Cardiac muscle cell (in vitro differentiated cells and primary cell): ENCODE results near the gene DAPK1. TPM values are rescaled to one million over a fixed set of nuclear protein-coding genes. Genes with fewer than 3 reads are reported as not detected.
A peak's percentile ranks its signal among the peaks of the same experiment; 100 is the strongest.

Source experiments
- DNase-seq, 2 donors: peaks; one replicate each; pipeline versions ENCODE4 v3.0.0 to v3.0.0-alpha.2; 2010 to 2017; ENCODE audit warnings: low read depth in 1 of 2, low spot score in 1 of 2
- H3K27ac ChIP-seq: fragments of 200-600 bp; sonication (generic); 2 replicates; pipeline ENCODE4 v1.5.1; 2016
- H3K27me3 ChIP-seq: fragments of 200-600 bp; sonication (generic); 2 replicates; pipeline ENCODE4 v1.6.0; 2016; ENCODE audit warnings: control low read depth
- H3K36me3 ChIP-seq: fragments of 200-600 bp; sonication (generic); 2 replicates; pipeline ENCODE4 v1.5.1; 2016; ENCODE audit warnings: control low read depth
- H3K4me1 ChIP-seq: fragments of 200-600 bp; sonication (generic); 2 replicates; pipeline ENCODE4 v1.8.1; 2017; ENCODE audit warnings: low read depth, mild to moderate bottlenecking, mixed run types
- H3K4me3 ChIP-seq: fragments of 200-600 bp; sonication (generic); 2 replicates; pipeline ENCODE4 v1.5.1; 2016; ENCODE audit warnings: mild to moderate bottlenecking
- H3K9me3 ChIP-seq: fragments of 200-600 bp; sonication (generic); 2 replicates; pipeline ENCODE4 v1.5.1; 2017; ENCODE audit warnings: low read depth, mild to moderate bottlenecking, control low read depth
- CTCF ChIP-seq: IDR thresholded peaks from 2 replicates; pipeline ENCODE4 v1.5.1; 2012; ENCODE audit warnings: low read depth, mild to moderate bottlenecking, low read length
- polyA plus RNA-seq: library from polyadenylated mRNA; unstranded; fragments of >200 nt; fragmentation: Nextera tagmentation; extraction: Ambion mirVana; gene quantifications from 2 replicates; pipeline ENCODE4 v1.2.1, GENCODE V29; 2016
- total RNA-seq: library from RNA; depleted of rRNA; stranded (reverse); fragments of >200 nt; gene quantifications from 2 replicates; pipeline ENCODE4 v1.2.3, GENCODE V29; 2016

The DAPK1 gene
- total and polyA plus RNA-seq, 2 experiments from 2014 or later, result 21.0 to 39.6 TPM

DNA sequence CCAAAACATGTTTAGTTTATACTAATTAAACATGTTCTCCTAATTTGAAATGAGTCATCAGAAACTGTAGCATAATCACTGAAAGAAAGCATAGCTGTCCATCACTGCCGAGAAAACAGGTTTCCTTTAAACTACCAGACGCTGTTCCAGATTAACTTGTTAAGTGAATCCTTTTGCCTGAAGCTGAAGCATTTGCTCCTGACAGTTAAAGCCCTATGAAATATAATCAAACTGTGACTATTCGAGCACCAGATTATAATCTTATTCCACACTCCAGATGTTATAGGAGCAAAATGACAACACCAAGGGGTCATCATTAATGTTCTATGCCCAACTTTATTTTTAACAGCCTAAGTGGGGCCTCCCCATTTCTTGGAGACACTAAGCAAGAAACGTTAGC lies 142.3 kb downstream of the DAPK1 start:
- Histone ChIP-seq H3K4me1 (peaks cover 18% of the 10 kb centered on the region), H3K9me3 (no peaks in the 10 kb centered on the region), H3K36me3 (no peaks in the 10 kb centered on the region), H3K4me3 (no peak overlapping the region), H3K27me3 (no peaks in the 10 kb centered on the region), H3K27ac (no peak overlapping the region)
- no peak for TF ChIP-seq CTCF
- no peak for DNase-seq

GRCh38 chr9:87640385-87640795 lies 142.7 kb downstream of the DAPK1 start:
- Histone ChIP-seq H3K4me1 (peaks cover 18% of the 10 kb centered on the region), H3K27me3 (no peaks in the 10 kb centered on the region), H3K4me3 (no peak overlapping the region), H3K9me3 (no peaks in the 10 kb centered on the region), H3K36me3 (no peaks in the 10 kb centered on the region), H3K27ac (no peak overlapping the region)
- peak in 1 of 2 donors; percentile 93 for DNase-seq
- no peak for TF ChIP-seq CTCF

DNA sequence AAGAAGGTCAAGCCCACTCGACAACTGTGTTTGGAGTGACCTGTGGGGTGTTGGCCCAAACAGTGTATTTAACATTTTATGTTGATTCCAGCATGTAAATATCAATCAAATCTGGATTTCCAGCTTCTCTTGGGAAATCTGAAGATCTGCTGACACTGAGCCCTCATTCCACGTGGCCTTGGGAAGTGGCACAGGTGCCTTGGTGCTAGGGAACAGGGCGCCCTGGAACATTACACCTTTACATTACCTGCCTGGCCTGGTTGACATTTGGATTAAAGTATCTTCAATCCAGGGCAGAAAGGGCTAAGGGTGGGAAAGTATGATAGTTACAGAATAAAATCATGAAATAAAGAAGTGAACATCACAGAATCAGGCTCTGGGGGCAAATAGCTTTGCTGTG lies 143.4 kb downstream of the DAPK1 start:
- no peak for DNase-seq
- H3K4me1 ChIP-seq, result peaks cover 18% of the 10 kb centered on the region
- no peak overlapping the region for H3K27ac ChIP-seq
- TF ChIP-seq CTCF, result no peak
- H3K9me3 ChIP-seq, result no peaks in the 10 kb centered on the region
- no peaks in the 10 kb centered on the region for H3K27me3 ChIP-seq
- H3K36me3 ChIP-seq, result no peaks in the 10 kb centered on the region
- no peak overlapping the region for H3K4me3 ChIP-seq

GRCh38 chr9:87642330-87643106 lies 144.9 kb downstream of the DAPK1 start:
- Histone ChIP-seq H3K27me3 (no peaks in the 10 kb centered on the region), H3K36me3 (no peaks in the 10 kb centered on the region), H3K4me3 (no peak overlapping the region), H3K4me1 (peaks cover 18% of the 10 kb centered on the region), H3K27ac (no peak overlapping the region), H3K9me3 (no peaks in the 10 kb centered on the region)
- peak; percentile 16 to 66 for DNase-seq
- TF ChIP-seq CTCF, result no peak

GRCh38 chr9:87643107-87643650 lies 145.5 kb downstream of the DAPK1 start:
- Histone ChIP-seq H3K4me1 (peaks cover 18% of the 10 kb centered on the region), H3K36me3 (no peaks in the 10 kb centered on the region), H3K27me3 (no peaks in the 10 kb centered on the region), H3K27ac (no peak overlapping the region), H3K9me3 (no peaks in the 10 kb centered on the region), H3K4me3 (no peak overlapping the region)
- no peak for TF ChIP-seq CTCF
- DNase-seq, result no peak
